ENCODE results near the gene ATP5F1E.

Gene ATP5F1E

DNA sequence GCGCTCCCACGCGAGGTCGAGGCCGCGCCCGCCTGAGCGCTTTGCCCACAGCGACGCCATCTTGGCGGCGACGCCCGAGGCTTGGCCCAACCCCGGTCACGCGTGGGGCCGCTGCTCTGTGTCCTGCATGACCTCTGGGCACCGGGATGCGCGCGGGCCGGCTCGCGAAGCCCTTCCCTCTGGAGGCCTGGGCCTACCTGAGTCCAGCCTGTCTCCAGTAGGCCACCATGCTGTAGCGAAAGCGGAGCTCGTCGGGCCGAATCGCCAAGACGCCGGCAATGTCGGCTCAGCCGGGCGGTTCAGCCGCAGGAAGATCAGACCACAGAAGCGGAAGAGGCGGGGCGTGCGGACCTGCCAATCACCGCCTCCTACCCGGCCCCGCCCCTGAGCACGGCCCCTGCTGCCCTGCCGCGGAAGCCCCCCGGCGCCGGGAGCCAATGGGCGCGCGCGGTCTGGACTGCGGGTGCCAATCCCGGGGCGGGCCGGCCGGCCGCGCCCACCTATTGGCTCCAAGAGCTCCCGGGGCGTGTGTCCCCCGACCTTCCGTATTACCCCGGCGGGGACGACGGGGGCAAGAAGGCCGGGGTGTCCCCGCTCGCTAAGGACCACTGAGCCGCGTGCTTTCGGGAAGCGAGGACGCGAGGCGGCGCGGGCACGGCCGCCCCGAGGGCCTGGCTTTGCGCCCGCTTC is at the start of gene ATP5F1E:
ATP5F1E (minus strand) TSS at position 313 of the 690 bp plus-strand sequence; CDS start at position 229, 84 bp downstream.
- H3K4me3 ChIP-seq: peak within 1 kb of the TSS; percentile 90
- no peak for TF ChIP-seq CTCF (IDR thresholded peaks at IDR 0.05)
- peak; percentile 98 for DNase-seq (ENCODE audit: low spot score)
- peak within 1 kb of the TSS; percentile 76 to 91 for H3K27ac ChIP-seq

DNA sequence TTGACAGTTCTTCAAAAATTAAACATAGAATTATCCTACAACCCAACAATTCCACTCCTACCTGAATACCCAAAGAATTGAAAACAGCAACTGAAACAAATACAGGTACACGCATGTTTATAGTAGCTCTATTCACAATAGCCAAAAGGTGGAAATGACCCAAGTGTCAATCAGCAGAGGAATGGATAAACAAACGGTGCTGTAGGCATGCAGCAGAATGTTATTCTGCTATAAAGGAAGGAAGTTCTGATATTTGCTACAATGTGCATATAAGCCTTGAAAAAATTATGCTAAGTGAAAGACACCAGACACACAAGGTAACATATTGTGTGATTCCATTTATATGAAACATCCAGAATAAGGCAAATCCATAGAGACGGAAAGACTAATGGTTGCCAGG is 48.9 kb upstream of the ATP5F1E start:
- no peak for DNase-seq (ENCODE audit: low spot score)
- Histone ChIP-seq H3K4me3 (no peak overlapping the region), H3K27ac (no peak overlapping the region)
- TF ChIP-seq CTCF (IDR thresholded peaks at IDR 0.05): no peak

- no peak for DNase-seq (ENCODE audit: low spot score)
- TF ChIP-seq CTCF (IDR thresholded peaks at IDR 0.05): no peak
Measured at GRCh38 chr20:59078231-59078630, 46.1 kb upstream of the ATP5F1E start.

DNA sequence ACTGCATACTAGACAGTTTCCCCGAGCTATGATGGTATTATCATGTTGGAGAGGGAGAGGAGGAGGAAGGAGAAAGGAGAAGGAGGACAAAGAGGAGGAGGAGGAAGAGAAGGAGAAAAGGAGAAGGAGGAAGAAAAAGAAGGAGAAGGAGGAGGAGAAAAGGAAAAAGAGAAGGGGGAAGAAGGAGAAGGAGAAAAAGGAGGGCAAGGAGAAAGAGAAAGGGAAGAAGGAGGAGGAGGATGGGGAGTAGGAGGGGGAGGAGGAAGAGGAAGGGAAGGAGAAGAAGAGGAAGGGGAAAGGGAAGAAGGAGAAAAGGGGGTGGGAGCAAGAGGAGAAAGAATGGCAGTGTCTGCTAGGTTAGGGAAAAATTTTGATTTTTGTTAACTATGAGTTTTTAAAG is 45.6 kb upstream of the ATP5F1E start:
- no peak for TF ChIP-seq CTCF (IDR thresholded peaks at IDR 0.05)
- no peak for DNase-seq (ENCODE audit: low spot score)
- Histone ChIP-seq H3K4me3 (no peak overlapping the region), H3K27ac (no peak overlapping the region)

More at GRCh38 chr20:59078231-59078630, 46.1 kb upstream of the ATP5F1E start:
- Histone ChIP-seq H3K27ac (no peak overlapping the region), H3K4me3 (no peak overlapping the region)

GRCh38 chr20:59075934-59076508 is 43.9 kb upstream of the ATP5F1E start:
- DNase-seq (ENCODE audit: low spot score): no peak
- no peak for TF ChIP-seq CTCF (IDR thresholded peaks at IDR 0.05)
- Histone ChIP-seq H3K27ac (no peak overlapping the region), H3K4me3 (no peak overlapping the region)

DNA sequence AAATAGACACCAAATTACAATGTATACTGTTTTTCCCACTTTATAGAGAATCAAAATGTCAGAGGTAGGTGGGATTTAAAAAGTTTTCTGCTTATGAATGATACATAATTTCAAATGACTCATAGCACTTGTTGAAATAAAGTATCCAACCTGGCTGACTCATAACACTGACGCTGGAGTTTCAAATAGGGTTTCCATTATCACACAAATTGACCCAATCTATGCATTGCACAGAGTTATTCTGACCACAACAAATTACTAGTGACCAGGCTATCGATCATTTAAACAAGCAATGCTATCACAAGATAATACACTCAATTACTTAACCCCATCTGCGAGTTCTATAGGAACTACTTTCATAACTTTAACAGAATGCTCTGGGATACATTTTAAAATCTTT is 42.3 kb upstream of the ATP5F1E start:
- Histone ChIP-seq H3K4me3 (no peak overlapping the region), H3K27ac (no peak overlapping the region)
- no peak for DNase-seq (ENCODE audit: low spot score)
- TF ChIP-seq CTCF (IDR thresholded peaks at IDR 0.05): no peak

DNA sequence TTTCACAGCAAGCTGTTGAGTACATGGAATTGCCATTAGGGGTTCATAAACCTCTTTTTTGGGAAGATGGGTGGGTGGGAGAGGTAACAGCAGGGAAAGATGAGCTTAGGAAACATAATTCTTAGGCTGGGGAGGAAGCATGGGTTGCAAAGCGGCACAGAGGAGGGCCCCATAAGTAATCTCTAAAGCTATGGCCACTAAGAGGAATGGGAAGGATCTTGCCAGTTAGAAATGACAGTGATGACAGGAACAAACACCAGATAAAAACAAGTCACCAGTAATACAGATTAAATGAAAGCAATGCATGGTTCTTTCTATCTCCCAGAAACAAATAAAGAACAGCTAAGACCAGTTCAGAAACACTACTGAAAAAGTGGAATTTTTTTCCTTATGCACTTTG is 41.4 kb upstream of the ATP5F1E start:
- no peak for TF ChIP-seq CTCF (IDR thresholded peaks at IDR 0.05)
- no peak overlapping the region for H3K4me3 ChIP-seq
- no peak overlapping the region for H3K27ac ChIP-seq
- DNase-seq (ENCODE audit: low spot score): no peak
